ENCODE results near the gene MAP3K20. TPM values are rescaled to one million over a fixed set of nuclear protein-coding genes. Genes with fewer than 3 reads are reported as not detected.
A peak's percentile ranks its signal among the peaks of the same experiment; 100 is the strongest.

Gene MAP3K20
- total RNA-seq, 1 donor: 136 TPM

GRCh38 chr2:173050684-173051083, 25.0 kb upstream of the MAP3K20 start:
- H3K4me3 ChIP-seq (ENCODE audit: low read depth, low read length): no peak overlapping the region
- TF ChIP-seq, protein P1, sequence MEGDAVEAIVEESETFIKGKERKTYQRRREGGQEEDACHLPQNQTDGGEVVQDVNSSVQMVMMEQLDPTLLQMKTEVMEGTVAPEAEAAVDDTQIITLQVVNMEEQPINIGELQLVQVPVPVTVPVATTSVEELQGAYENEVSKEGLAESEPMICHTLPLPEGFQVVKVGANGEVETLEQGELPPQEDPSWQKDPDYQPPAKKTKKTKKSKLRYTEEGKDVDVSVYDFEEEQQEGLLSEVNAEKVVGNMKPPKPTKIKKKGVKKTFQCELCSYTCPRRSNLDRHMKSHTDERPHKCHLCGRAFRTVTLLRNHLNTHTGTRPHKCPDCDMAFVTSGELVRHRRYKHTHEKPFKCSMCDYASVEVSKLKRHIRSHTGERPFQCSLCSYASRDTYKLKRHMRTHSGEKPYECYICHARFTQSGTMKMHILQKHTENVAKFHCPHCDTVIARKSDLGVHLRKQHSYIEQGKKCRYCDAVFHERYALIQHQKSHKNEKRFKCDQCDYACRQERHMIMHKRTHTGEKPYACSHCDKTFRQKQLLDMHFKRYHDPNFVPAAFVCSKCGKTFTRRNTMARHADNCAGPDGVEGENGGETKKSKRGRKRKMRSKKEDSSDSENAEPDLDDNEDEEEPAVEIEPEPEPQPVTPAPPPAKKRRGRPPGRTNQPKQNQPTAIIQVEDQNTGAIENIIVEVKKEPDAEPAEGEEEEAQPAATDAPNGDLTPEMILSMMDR (IDR thresholded peaks at IDR 0.05; ENCODE audit: insufficient read depth, low read depth, low read length): no peak
- no peak for DNase-seq (ENCODE audit: low read depth)

DNA sequence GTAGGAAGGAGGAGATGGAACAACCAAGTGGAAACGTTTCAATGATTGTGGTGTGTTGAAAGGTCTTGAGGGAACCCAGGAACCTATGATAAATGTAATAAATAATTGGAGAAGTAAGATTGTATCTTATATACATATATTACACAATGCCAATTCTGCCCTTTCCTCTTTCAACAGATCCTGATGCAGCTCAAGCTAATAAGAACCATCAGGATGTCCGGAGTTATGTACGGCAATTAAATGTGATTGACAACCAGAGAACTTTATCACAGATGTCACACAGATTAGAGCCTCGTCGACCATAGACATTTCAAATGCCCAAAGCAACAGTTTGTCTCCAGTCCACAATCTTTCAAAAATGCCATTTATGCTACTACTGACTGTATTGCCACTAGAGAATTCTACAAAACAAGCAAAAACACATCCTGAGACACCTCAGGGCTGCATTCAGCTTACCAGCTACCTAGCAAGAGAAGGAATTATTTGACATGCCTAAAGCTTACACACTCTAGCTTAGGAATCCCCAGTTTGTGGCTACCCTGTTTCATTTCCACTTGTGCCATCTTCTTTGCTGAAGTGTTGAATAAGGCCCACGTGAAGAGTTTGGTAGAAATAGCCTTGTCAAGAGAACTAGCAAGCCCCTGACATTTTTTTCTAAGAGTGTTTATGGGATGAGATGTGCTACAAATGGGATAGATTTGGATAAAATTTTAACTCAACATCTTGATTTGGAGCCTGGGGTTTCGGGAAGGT, 24.0 kb upstream of the MAP3K20 start:
- TF ChIP-seq, protein P1 (IDR thresholded peaks at IDR 0.05; ENCODE audit: insufficient read depth, low read depth, low read length): no peak
- DNase-seq (ENCODE audit: low read depth): no peak
- no peak overlapping the region for H3K4me3 ChIP-seq (ENCODE audit: low read depth, low read length)

- no peak overlapping the region for H3K4me3 ChIP-seq (ENCODE audit: low read depth, low read length)
- TF ChIP-seq, protein P1 (IDR thresholded peaks at IDR 0.05; ENCODE audit: insufficient read depth, low read depth, low read length): no peak
- no peak for DNase-seq (ENCODE audit: low read depth)
Observed at GRCh38 chr2:173053043-173053699, 22.5 kb upstream of the MAP3K20 start.

DNA sequence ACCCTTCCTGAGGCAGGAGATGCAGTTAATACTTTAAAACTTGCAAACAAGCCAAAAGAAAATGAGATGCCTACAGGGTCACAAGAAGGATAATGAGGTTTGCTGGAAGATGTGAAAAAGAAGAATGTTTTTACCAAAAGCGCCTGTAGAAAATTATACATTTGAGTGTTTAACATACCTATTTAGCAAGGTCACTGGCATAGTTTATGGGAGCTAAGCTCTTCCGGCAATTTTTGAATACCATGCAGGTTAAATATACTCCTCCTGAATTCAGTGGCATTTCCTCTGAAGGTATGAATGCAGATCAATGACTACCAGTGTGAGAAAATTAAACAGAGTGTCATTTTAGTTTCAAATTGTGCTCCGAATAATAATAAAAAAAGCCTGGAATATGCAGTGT, 21.2 kb upstream of the MAP3K20 start:
- H3K4me3 ChIP-seq (ENCODE audit: low read depth, low read length): no peak overlapping the region
- TF ChIP-seq, protein P1 (IDR thresholded peaks at IDR 0.05; ENCODE audit: insufficient read depth, low read depth, low read length): no peak
- DNase-seq (ENCODE audit: low read depth): no peak

GRCh38 chr2:173056705-173057364, 18.8 kb upstream of the MAP3K20 start:
- no peak for DNase-seq (ENCODE audit: low read depth)
- TF ChIP-seq, protein P1 (IDR thresholded peaks at IDR 0.05; ENCODE audit: insufficient read depth, low read depth, low read length): no peak

GRCh38 chr2:173058097-173058496, 17.5 kb upstream of the MAP3K20 start:
- TF ChIP-seq, protein P1 (IDR thresholded peaks at IDR 0.05; ENCODE audit: insufficient read depth, low read depth, low read length): no peak
- no peak overlapping the region for H3K4me3 ChIP-seq (ENCODE audit: low read depth, low read length)
- DNase-seq (ENCODE audit: low read depth): peak; percentile 45

More at GRCh38 chr2:173056705-173057364, 18.8 kb upstream of the MAP3K20 start:
- no peak overlapping the region for H3K4me3 ChIP-seq (ENCODE audit: low read depth, low read length)
